NCI-H2107 (cell line): ENCODE results near the gene ROM1.
"Not testable (repeated sequence)": the region's sequence is repeated elsewhere in the genome, so short reads cannot be mapped to it uniquely, and the experiment has no call there.

Experiments
- DNase-seq: peaks from one replicate; lab custom pipeline; 2025; lab: John Stamatoyannopoulos, UW

Gene ROM1

GRCh38 chr11:62649486-62649885 is 36.4 kb downstream of the ROM1 start:
- no peak for DNase-seq

DNA sequence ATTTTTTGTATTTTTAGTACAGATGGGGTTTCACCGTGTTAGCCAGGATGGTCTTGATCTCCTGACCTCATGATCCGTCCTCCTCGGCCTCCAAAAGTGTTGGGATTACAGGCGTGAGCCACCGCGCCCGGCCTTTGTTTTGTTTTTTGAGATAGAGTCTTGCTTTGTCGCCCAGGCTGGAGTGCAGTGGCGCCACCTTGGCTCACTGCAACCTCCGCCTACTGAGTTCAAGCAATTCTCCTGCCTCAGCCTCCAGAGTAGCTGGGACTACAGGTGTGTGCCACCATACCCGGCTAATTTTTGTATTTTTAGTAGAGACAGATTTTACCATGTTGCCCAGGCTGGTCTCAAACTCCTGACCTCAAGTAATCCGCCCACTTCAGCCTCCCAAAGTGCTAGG is 37.2 kb downstream of the ROM1 start:
- DNase-seq = not testable (repeated sequence)

DNA sequence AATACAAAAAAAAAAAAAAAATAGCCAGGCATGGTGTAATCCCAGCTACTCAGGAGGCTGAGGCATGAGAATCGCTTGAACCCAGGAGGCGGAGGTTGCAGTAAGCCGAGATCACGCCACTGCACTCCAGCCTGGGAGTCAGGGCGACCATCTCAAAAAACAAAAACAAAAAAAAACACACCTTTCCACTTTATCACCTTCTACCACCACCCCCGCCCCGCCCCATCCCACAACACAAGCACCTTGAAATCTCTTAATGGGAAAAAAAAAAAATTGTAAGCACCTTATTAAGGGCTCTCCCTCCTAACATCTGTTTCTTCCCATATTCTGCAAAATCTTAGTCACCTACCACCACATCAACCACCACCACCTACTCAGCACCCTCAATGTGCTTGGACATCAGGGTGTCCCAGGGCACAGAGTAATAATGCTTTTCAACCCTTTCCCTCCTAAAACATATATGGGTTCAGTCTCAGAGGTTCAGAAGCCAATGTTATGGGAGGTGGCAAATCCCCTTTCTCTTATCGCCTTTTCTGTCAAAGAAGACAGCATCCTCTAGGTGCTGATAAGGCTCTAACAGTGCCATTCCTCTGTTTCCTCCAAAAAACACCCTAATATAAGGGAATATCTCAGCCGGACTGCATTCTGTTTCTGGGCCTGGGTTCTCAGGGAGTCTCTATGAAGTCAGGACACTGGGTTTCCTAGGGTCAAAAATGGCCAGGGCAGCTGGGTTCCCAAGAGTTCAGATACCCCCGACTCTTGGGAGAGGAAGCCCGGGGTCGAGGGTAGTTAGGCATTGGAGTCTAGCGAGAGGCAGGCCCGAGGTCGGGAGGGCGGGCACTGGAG is 39.3 kb downstream of the ROM1 start:
- DNase-seq = no peak

DNA sequence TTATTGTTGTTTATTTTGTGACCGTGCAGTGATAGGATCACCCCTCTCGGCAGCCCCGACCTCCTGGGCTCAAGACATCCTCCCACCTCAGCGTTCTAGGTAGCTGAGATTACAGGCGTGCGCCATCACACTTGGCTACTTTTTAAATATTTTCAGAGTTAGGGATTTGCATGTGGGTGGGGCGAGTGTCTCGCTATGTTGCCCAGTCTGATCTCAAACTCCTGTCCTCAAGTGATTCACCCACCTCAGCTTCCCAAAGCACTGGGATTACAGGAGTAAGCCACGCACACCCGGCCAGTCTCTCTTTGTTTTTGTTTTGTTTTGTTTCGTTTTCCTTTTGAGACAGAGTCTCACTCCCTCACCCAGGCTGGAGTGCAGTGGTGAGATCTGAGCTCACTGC is 41.2 kb downstream of the ROM1 start:
- no peak for DNase-seq

DNA sequence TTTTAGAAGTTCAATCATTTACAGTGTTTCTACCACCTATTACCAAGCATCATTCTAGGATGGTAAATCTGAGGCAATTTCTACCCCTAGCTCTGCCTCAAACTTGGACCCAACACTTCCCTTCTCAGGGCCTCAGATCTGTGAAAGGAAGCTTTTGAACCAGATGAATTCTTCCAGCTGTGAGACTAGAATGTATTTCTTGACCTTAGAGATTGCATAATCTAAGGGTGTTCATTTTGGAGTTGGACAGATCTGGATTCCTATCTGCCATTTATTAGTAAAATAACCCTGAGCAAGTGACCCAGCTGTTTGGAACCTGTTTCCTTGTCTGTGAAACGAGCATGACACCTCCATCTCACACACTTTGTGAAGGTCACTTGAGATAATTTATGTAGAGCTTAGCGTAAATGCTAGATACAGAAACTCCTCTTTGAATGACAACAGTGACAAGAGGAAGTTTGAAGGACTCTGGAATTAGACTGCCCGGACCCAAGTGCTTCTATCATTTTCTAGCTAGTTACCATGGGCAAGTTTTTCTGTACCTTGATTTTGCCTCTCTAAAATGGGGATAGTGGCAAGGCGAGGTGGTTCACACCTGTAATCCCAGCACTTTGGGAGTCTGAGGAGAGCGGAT is 43.9 kb downstream of the ROM1 start:
- no peak for DNase-seq

GRCh38 chr11:62664405-62665074 is 51.5 kb downstream of the ROM1 start:
- no peak for DNase-seq
